Measurements from ENCODE around the gene WWTR1. TPM values are rescaled to one million over a fixed set of nuclear protein-coding genes. Genes with fewer than 3 reads are reported as not detected.
A peak's percentile ranks its signal among the peaks of the same experiment; 100 is the strongest.

The WWTR1 gene
- total RNA-seq, 1 donor from 2014 or later: 39.1 TPM

DNA sequence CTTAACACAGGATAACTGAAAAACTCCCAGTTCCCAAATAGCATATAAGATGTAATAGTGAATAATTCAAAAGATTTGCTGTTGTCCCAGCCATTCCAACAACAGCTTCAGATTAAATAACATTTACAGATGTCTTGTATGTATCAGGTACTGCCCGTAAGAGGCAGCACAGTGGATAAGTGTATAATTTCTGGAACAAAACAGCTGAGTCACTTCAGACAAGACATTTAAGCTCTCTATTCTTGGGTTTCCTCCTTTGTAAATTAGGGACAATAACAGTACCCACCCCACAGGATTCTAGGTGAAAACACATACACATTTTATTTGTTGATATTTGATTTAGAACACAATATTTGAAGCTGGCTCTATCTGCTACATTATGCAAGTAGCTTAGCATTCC is 2.6 kb upstream of the WWTR1 start:
- H3K4me1 ChIP-seq: peaks cover 46% of the 10 kb centered on the region
- no peak overlapping the region for H3K4me3 ChIP-seq
- intact Hi-C loops (cut with micrococcal nuclease): no loop called here
- H3K27me3 ChIP-seq (ENCODE audit: low read depth): no peaks in the 10 kb centered on the region
- TF ChIP-seq, protein P1, sequence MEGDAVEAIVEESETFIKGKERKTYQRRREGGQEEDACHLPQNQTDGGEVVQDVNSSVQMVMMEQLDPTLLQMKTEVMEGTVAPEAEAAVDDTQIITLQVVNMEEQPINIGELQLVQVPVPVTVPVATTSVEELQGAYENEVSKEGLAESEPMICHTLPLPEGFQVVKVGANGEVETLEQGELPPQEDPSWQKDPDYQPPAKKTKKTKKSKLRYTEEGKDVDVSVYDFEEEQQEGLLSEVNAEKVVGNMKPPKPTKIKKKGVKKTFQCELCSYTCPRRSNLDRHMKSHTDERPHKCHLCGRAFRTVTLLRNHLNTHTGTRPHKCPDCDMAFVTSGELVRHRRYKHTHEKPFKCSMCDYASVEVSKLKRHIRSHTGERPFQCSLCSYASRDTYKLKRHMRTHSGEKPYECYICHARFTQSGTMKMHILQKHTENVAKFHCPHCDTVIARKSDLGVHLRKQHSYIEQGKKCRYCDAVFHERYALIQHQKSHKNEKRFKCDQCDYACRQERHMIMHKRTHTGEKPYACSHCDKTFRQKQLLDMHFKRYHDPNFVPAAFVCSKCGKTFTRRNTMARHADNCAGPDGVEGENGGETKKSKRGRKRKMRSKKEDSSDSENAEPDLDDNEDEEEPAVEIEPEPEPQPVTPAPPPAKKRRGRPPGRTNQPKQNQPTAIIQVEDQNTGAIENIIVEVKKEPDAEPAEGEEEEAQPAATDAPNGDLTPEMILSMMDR (IDR thresholded peaks at IDR 0.05; ENCODE audit: borderline replicate concordance): no peak
- H3K36me3 ChIP-seq: no peaks in the 10 kb centered on the region
- H3K9me3 ChIP-seq (replicated peaks): no peaks in the 10 kb centered on the region
- peak overlapping the region; percentile 100 for H3K27ac ChIP-seq (replicated peaks)
- no peak for DNase-seq

DNA sequence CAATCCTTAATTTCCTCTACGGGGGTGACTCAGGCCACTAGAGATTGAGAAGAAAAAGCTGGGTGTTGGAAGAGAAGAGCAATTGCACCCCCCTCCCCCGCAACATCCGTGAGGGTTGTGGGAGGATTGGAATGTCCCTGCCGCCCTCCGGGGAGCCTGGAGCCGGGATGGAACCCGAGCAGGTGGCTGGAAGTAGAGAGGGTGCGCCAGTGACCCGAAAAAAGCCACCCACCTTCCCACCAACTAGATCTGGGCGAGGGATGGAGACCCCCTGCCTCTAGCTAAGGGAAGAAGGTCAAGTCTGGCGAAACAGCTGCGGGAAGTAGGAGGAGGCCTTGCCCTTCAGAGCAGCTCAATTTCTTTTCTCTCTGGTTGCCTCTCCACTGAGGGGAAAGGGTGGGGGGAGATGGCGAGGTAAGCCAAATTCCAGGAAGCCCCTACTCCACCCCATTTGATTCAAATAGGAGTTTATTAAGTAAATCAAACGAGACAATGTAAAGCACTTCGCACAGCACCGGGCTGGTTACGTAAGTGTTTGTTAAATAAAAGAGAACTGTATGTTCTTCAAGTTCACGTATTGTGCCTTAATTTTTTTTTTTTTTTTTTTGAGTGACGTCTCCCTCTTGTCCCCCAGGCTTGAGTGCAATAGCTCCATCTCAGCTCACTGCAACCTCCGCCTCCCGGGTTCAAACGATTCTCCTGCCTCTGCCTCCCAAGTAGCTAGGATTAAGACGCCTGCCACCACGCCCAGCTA is 1.1 kb upstream of the WWTR1 start:
- H3K27ac ChIP-seq (replicated peaks): peak overlapping the region; percentile 100
- no peaks in the 10 kb centered on the region for H3K9me3 ChIP-seq (replicated peaks)
- DNase-seq: peak; percentile 57
- intact Hi-C loops (cut with micrococcal nuclease): loop anchor here (10.0 kb wide), 1 partner anchor 84 kb away; no protein-coding TSS in a partner anchor
- TF ChIP-seq, protein P1 (IDR thresholded peaks at IDR 0.05; ENCODE audit: borderline replicate concordance): no peak
- H3K27me3 ChIP-seq (ENCODE audit: low read depth): no peaks in the 10 kb centered on the region
- no peaks in the 10 kb centered on the region for H3K36me3 ChIP-seq
- peaks cover 61% of the 10 kb centered on the region for H3K4me1 ChIP-seq
- H3K4me3 ChIP-seq: peak overlapping the region; percentile 78

DNA sequence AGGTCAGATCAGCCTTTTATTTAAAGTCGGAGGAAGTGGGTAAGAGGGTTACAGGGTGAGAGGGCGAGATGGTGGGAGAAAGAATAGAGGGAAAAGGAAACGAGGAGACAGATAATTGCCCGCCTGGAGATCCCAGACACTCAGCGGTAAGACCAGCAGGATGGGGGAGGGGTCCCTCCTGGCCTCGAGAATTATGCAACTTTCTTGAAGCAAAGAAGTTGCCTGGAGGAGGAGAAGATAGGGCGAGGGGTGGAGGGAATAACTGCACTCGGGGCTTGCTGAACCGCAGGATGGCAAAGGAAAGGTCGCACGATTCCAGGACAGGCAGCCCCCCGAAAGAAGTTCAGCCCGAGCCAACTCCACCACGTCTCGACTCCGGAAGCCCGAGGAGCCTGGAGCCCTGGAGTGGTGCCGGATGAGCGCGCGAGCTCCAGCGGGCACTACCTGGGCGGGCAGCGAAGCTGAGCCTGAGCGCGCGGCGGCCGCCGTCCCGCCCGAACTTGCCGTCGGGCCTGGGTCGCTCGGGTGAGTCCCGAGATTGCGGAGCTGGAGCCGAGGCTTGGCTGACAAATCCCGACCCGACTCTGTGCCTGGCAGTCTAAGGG is 402 bp downstream of the WWTR1 start:
- TF ChIP-seq, protein P1 (IDR thresholded peaks at IDR 0.05; ENCODE audit: borderline replicate concordance): no peak
- peak; percentile 40 for DNase-seq
- Histone ChIP-seq H3K9me3 (replicated peaks) (no peaks in the 10 kb centered on the region), H3K4me3 (peak overlapping the region; percentile 78), H3K4me1 (peaks cover 75% of the 10 kb centered on the region), H3K27me3 (ENCODE audit: low read depth) (no peaks in the 10 kb centered on the region), H3K27ac (replicated peaks) (peak overlapping the region; percentile 100), H3K36me3 (peaks cover 9% of the 10 kb centered on the region)
- intact Hi-C loops (cut with micrococcal nuclease): loop anchor here (10.0 kb wide), 1 partner anchor 83 kb away; no protein-coding TSS in a partner anchor

DNA sequence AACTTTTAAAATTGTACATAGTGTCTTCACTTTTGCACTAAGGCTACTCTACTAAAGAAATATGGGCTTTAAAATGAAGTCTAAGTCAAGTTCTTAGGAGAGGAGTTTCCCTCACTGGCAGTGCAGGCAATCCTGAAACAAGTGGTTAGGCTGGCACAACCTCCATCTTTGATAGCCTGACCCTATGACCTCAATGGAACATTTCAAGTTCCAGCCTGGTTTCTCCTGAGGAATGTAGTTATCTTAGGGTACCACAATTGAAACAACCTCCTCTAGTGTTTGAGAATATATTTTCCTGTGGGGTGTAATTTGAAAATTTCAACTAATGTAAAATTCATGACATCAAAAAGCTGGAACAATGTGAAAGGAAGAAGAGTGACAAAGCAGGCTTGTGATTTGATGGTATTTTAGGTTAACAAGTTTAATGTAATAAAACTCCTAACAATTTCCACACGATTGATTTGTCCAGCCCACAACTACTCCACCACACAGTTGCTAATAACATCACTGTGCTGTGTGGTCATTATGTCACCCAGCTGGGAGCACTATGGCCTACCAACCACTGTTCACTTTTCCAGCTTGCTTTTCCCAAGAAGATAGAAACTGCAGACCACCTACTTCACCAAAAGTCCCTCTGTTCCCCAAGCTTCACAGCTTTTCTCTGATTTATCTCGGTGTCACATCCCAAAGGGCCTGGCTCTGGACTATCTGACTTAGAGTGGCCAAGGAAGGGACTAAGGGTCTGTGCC is 1.8 kb downstream of the WWTR1 start:
- DNase-seq: no peak
- no peaks in the 10 kb centered on the region for H3K9me3 ChIP-seq (replicated peaks)
- H3K4me1 ChIP-seq: peaks cover 86% of the 10 kb centered on the region
- intact Hi-C loops (cut with micrococcal nuclease): loop anchor here (10.0 kb wide), 1 partner anchor 81 kb away; no protein-coding TSS in a partner anchor
- H3K4me3 ChIP-seq: peak overlapping the region; percentile 78
- H3K27ac ChIP-seq (replicated peaks): peak overlapping the region; percentile 100
- TF ChIP-seq, protein P1 (IDR thresholded peaks at IDR 0.05; ENCODE audit: borderline replicate concordance): no peak
- H3K36me3 ChIP-seq: peaks cover 16% of the 10 kb centered on the region
- no peaks in the 10 kb centered on the region for H3K27me3 ChIP-seq (ENCODE audit: low read depth)

DNA sequence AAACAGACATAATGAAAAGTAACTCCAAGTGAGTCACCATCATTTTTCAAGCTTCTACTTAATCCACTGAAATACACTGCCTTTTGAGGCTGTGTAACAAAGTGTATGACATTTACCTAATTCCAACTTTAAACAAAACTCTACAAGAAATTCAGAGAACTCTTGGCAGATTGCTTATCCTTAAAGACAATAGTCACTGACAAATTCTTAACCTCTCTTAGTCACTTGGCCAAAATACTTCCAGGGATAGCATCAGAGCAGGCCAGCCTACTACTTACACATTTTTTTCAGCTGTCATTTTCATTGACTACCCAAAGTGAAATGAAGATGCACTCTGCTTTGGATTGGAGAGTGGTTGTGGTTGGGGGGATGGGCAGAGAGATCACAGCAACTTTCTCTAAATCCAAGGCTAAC is 3.6 kb downstream of the WWTR1 start:
- no peak for DNase-seq
- TF ChIP-seq, protein P1 (IDR thresholded peaks at IDR 0.05; ENCODE audit: borderline replicate concordance): no peak
- Histone ChIP-seq H3K36me3 (peaks cover 32% of the 10 kb centered on the region), H3K27ac (replicated peaks) (peak overlapping the region; percentile 100), H3K4me3 (peak overlapping the region; percentile 78), H3K4me1 (peaks cover 93% of the 10 kb centered on the region), H3K27me3 (ENCODE audit: low read depth) (no peaks in the 10 kb centered on the region), H3K9me3 (replicated peaks) (no peaks in the 10 kb centered on the region)
- intact Hi-C loops (cut with micrococcal nuclease): loop anchor here (10.0 kb wide), 1 partner anchor 79 kb away; no protein-coding TSS in a partner anchor
